Neural cell (in vitro differentiated cells): ENCODE data around the gene SPEG. TPM values are rescaled to one million over a fixed set of nuclear protein-coding genes. Genes with fewer than 3 reads are reported as not detected.

Experiments
- H2AFZ ChIP-seq: fragments of 200-600, 300-800 bp; sonication (generic), shearing (Covaris generic); 2 replicates; pipeline ENCODE4 v1.6.0; 2014; ENCODE audit warnings: low read depth, mild to moderate bottlenecking, antibody characterized with exemption, low read length, moderate library complexity
- H3F3A ChIP-seq: fragments of 200-600 bp; shearing (Covaris generic); 2 replicates; pipeline ENCODE4 v1.6.1; 2016; ENCODE audit warnings: mild to moderate bottlenecking, moderate library complexity, mixed read lengths, antibody characterized with exemption, low read length; ENCODE audit not compliant: insufficient read depth, poor library complexity, severe bottlenecking
- H3K27ac ChIP-seq: fragments of 200-600, 300-800 bp; sonication (generic), shearing (Covaris generic); 2 replicates; pipeline ENCODE4 v1.5.1; 2014; ENCODE audit warnings: mild to moderate bottlenecking, low read length, moderate library complexity
- H3K27me3 ChIP-seq: fragments of 300-800, 200-600 bp; sonication (generic), shearing (Covaris generic); 2 replicates; pipeline ENCODE4 v1.6.0; 2014; ENCODE audit warnings: mild to moderate bottlenecking, low read depth, low read length, moderate library complexity; ENCODE audit not compliant: insufficient read depth
- H3K36me3 ChIP-seq: fragments of 300-800, 200-600 bp; sonication (generic), shearing (Covaris generic); 2 replicates; pipeline ENCODE4 v1.5.1; 2014; ENCODE audit warnings: mild to moderate bottlenecking, antibody characterized with exemption, low read length, moderate library complexity; ENCODE audit not compliant: insufficient read depth
- H3K4me2 ChIP-seq: fragments of 300-800, 200-600 bp; sonication (generic), shearing (Covaris generic); 2 replicates; pipeline ENCODE4 v1.6.0; 2014; ENCODE audit warnings: mild to moderate bottlenecking, low read length
- H3K4me3 ChIP-seq: fragments of 300-800, 200-600 bp; sonication (generic), shearing (Covaris generic); 2 replicates; pipeline ENCODE4 v1.5.1; 2014; ENCODE audit warnings: mild to moderate bottlenecking, low read length, moderate library complexity
- H3K79me2 ChIP-seq: fragments of 200-600 bp; shearing (Covaris generic); replicated peaks from 2 replicates; pipeline ENCODE4 v1.6.0; 2014; ENCODE audit warnings: mild to moderate bottlenecking, low read length, moderate library complexity; ENCODE audit not compliant: insufficient read depth
- H3K9ac ChIP-seq: fragments of 300-800, 200-600 bp; sonication (generic), shearing (Covaris generic); 2 replicates; pipeline ENCODE4 v1.6.1; 2016; ENCODE audit warnings: mild to moderate bottlenecking, low read length, mixed read lengths
- H3K9me2 ChIP-seq: fragments of 200-600 bp; shearing (Covaris generic); 2 replicates; pipeline ENCODE4 v1.6.1; 2016; ENCODE audit warnings: mild to moderate bottlenecking, low read length, mixed read lengths; ENCODE audit not compliant: insufficient read depth
- H3K9me3 ChIP-seq: fragments of 200-600, 300-800 bp; sonication (generic), shearing (Covaris generic); 2 replicates; pipeline ENCODE4 v1.6.1; 2016; ENCODE audit warnings: mild to moderate bottlenecking, mixed run types, low read length, moderate library complexity, mixed read lengths
- H4K20me1 ChIP-seq: fragments of 200-600 bp; shearing (Covaris generic); 2 replicates; pipeline ENCODE4 v1.6.1; 2016; ENCODE audit warnings: mild to moderate bottlenecking, mixed run types; ENCODE audit not compliant: insufficient read depth
- CTCF ChIP-seq: fragments of 450-650 bp; IDR thresholded peaks from 2 replicates; pipeline ENCODE4 v1.5.1; 2014; ENCODE audit warnings: antibody characterized with exemption, mild to moderate bottlenecking, moderate library complexity; ENCODE audit not compliant: poor library complexity, severe bottlenecking
- EP300 ChIP-seq: fragments of 450-650 bp; conservative IDR thresholded peaks from 2 replicates; pipeline ENCODE4 v1.6.1; 2014; ENCODE audit warnings: antibody characterized with exemption, mild to moderate bottlenecking, moderate library complexity; ENCODE audit not compliant: poor library complexity, severe bottlenecking
- EZH2 ChIP-seq: fragments of 200-600, 300-800 bp; shearing (Covaris generic), sonication (generic); IDR thresholded peaks from 2 replicates; pipeline ENCODE4 v1.6.1; 2014; ENCODE audit warnings: antibody characterized with exemption, low read length, borderline replicate concordance, mild to moderate bottlenecking; ENCODE audit not compliant: insufficient read depth, poor library complexity, severe bottlenecking
- MXI1 ChIP-seq: fragments of 450-650 bp; conservative IDR thresholded peaks from 2 replicates; pipeline ENCODE4 v1.6.1; 2014; ENCODE audit warnings: antibody characterized with exemption, mild to moderate bottlenecking; ENCODE audit not compliant: poor library complexity, severe bottlenecking
- POLR2AphosphoS5 ChIP-seq: IDR thresholded peaks from 2 replicates; pipeline ENCODE4 v1.6.1; 2012
- RAD21 ChIP-seq: fragments of 450-650 bp; conservative IDR thresholded peaks from 2 replicates; pipeline ENCODE4 v1.6.1; 2014; ENCODE audit warnings: antibody characterized with exemption, mild to moderate bottlenecking, moderate library complexity
- REST ChIP-seq: IDR thresholded peaks from 2 replicates; pipeline ENCODE4 v1.6.1; 2012; ENCODE audit warnings: borderline replicate concordance
- SMC3 ChIP-seq: fragments of 450-650 bp; conservative IDR thresholded peaks from 2 replicates; pipeline ENCODE4 v1.6.1; 2014; ENCODE audit warnings: antibody characterized with exemption, mild to moderate bottlenecking, moderate library complexity; ENCODE audit not compliant: poor library complexity
- TAF1 ChIP-seq: IDR thresholded peaks from 2 replicates; pipeline ENCODE4 v1.6.1; 2012; ENCODE audit warnings: low read depth
- polyA plus RNA-seq: library from polyadenylated mRNA; depleted of rRNA; stranded (reverse); fragments of >200 nt; gene quantifications from 2 replicates; pipeline ENCODE4 v1.2.3, GENCODE V29; 2014

SPEG gene
- polyA plus RNA-seq, 1 donor from 2014 or later: 58.3 TPM

- H3K36me3 ChIP-seq: no peaks in the 10 kb centered on the region
- no peaks in the 10 kb centered on the region for H3K27me3 ChIP-seq
- no peaks in the 10 kb centered on the region for H3K9me3 ChIP-seq
- H3K4me2 ChIP-seq: no peak overlapping the region
- TF ChIP-seq RAD21 (no peak), EP300 (no peak), REST (no peak), CTCF (no peak), MXI1 (no peak), TAF1 (no peak), POLR2AphosphoS5 (no peak), EZH2 (no peak), SMC3 (no peak)
- no peaks in the 10 kb centered on the region for H3F3A ChIP-seq
- H3K9ac ChIP-seq: no peak overlapping the region
- H3K9me2 ChIP-seq: no peaks in the 10 kb centered on the region
- H4K20me1 ChIP-seq: no peaks in the 10 kb centered on the region
- H3K79me2 ChIP-seq: no peaks in the 10 kb centered on the region
- H2AFZ ChIP-seq: no peak overlapping the region
- H3K4me3 ChIP-seq: no peak overlapping the region
- H3K27ac ChIP-seq: no peak overlapping the region
Observed at GRCh38 chr2:219511547-219512325, 77.1 kb downstream of the SPEG start.

- Histone ChIP-seq H3K27ac (no peak overlapping the region), H3F3A (no peaks in the 10 kb centered on the region), H3K9me2 (no peaks in the 10 kb centered on the region), H3K9ac (peak overlapping the region; percentile 16), H3K4me3 (no peak overlapping the region), H4K20me1 (no peaks in the 10 kb centered on the region), H3K79me2 (no peaks in the 10 kb centered on the region), H3K9me3 (no peaks in the 10 kb centered on the region), H3K27me3 (no peaks in the 10 kb centered on the region), H2AFZ (no peak overlapping the region), H3K4me2 (no peak overlapping the region), H3K36me3 (no peaks in the 10 kb centered on the region)
- TF ChIP-seq EP300 (no peak), SMC3 (no peak), CTCF (no peak), TAF1 (no peak), EZH2 (no peak), MXI1 (no peak)
Observed at GRCh38 chr2:219512524-219513216, 78.0 kb downstream of the SPEG start.
